Loucy (cell line): Measurements from ENCODE around the gene KCNK3.
A peak's percentile ranks its signal among the peaks of the same experiment; 100 is the strongest.

Experiments used
- H2AFZ ChIP-seq: fragments of 200-600 bp; sonication (generic); 2 replicates; pipeline ENCODE4 v1.6.0; 2016; ENCODE audit warnings: antibody characterized with exemption, mild to moderate bottlenecking, low read length, moderate library complexity
- H3F3A ChIP-seq: fragments of 200-600 bp; 2 replicates; pipeline ENCODE4 v1.6.0; 2016; ENCODE audit warnings: antibody characterized with exemption, low read depth, mild to moderate bottlenecking
- H3K27me3 ChIP-seq: fragments of 200-600 bp; sonication (generic); 2 replicates; pipeline ENCODE4 v1.6.1; 2014; ENCODE audit warnings: low read length, mild to moderate bottlenecking; ENCODE audit not compliant: insufficient read depth, poor library complexity, severe bottlenecking
- H3K36me3 ChIP-seq: fragments of 200-600 bp; sonication (generic); 2 replicates; pipeline ENCODE4 v1.6.1; 2016; ENCODE audit warnings: low read length; ENCODE audit not compliant: insufficient read depth
- H3K4me1 ChIP-seq: fragments of 200-600 bp; sonication (generic); 2 replicates; pipeline ENCODE4 v1.5.1; 2014; ENCODE audit warnings: low read length, mild to moderate bottlenecking; ENCODE audit not compliant: insufficient read depth, poor library complexity, severe bottlenecking
- H3K4me2 ChIP-seq: fragments of 200-600 bp; sonication (generic); 2 replicates; pipeline ENCODE4 v1.6.0; 2014; ENCODE audit warnings: antibody characterized with exemption, low read length, low read depth, mild to moderate bottlenecking; ENCODE audit not compliant: poor library complexity, severe bottlenecking
- H3K4me3 ChIP-seq: fragments of 200-600 bp; sonication (generic); 2 replicates; pipeline ENCODE4 v1.5.1; 2014; ENCODE audit warnings: low read length, mild to moderate bottlenecking, mixed read lengths; ENCODE audit not compliant: poor library complexity, severe bottlenecking
- H3K79me2 ChIP-seq: fragments of 200-600 bp; sonication (generic); 2 replicates; pipeline ENCODE4 v1.6.1; 2014; ENCODE audit warnings: low read length; ENCODE audit not compliant: insufficient read depth
- H3K9ac ChIP-seq: fragments of 200-600 bp; sonication (generic); 2 replicates; pipeline ENCODE4 v1.6.0; 2014; ENCODE audit warnings: mild to moderate bottlenecking, low read depth, low read length, moderate library complexity; ENCODE audit not compliant: poor library complexity, severe bottlenecking
- H3K9me2 ChIP-seq: fragments of 200-600 bp; sonication (generic); replicated peaks from 2 replicates; pipeline ENCODE4 v1.6.1; 2016; ENCODE audit warnings: low read depth, low read length, mixed read lengths
- H3K9me3 ChIP-seq: fragments of 200-600 bp; sonication (generic); 2 replicates; pipeline ENCODE4 v1.6.1; 2014; ENCODE audit warnings: mild to moderate bottlenecking, antibody characterized with exemption, low read length, low read depth; ENCODE audit not compliant: insufficient read depth
- H4K20me1 ChIP-seq: fragments of 200-600 bp; sonication (generic); 2 replicates; pipeline ENCODE4 v1.6.0; 2014; ENCODE audit warnings: antibody characterized with exemption, low read length, mild to moderate bottlenecking; ENCODE audit not compliant: insufficient read depth, poor library complexity, severe bottlenecking
- CTCF ChIP-seq: fragments of 200-600 bp; sonication (generic); conservative IDR thresholded peaks from 2 replicates; pipeline ENCODE4 v1.5.1; 2014; ENCODE audit warnings: mild to moderate bottlenecking, antibody characterized with exemption, low read length
- EZH2phosphoT487 ChIP-seq: fragments of 200-600 bp; IDR thresholded peaks from 2 replicates; pipeline ENCODE4 v1.6.1; 2018; ENCODE audit warnings: antibody characterized with exemption, mild to moderate bottlenecking, moderate library complexity, borderline replicate concordance

KCNK3 gene

GRCh38 chr2:26743852-26744251 lies 51.3 kb downstream of the KCNK3 start:
- TF ChIP-seq EZH2phosphoT487 (no peak), CTCF (no peak)
- H4K20me1 ChIP-seq, result no peaks in the 10 kb centered on the region
- H3K36me3 ChIP-seq, result no peaks in the 10 kb centered on the region
- no peak overlapping the region for H3K4me3 ChIP-seq
- H3F3A ChIP-seq, result no peaks in the 10 kb centered on the region
- no peak overlapping the region for H3K4me2 ChIP-seq
- no peaks in the 10 kb centered on the region for H3K27me3 ChIP-seq
- H3K9me2 ChIP-seq, result no peaks in the 10 kb centered on the region
- no peaks in the 10 kb centered on the region for H3K79me2 ChIP-seq
- H3K9me3 ChIP-seq, result no peaks in the 10 kb centered on the region
- no peak overlapping the region for H2AFZ ChIP-seq
- H3K4me1 ChIP-seq, result peaks cover 16% of the 10 kb centered on the region
- no peak overlapping the region for H3K9ac ChIP-seq

GRCh38 chr2:26744953-26745352 lies 52.4 kb downstream of the KCNK3 start:
- Histone ChIP-seq H3K27me3 (no peaks in the 10 kb centered on the region), H3K4me1 (peaks cover 16% of the 10 kb centered on the region), H4K20me1 (no peaks in the 10 kb centered on the region), H3K9ac (no peak overlapping the region), H3K4me3 (no peak overlapping the region), H3K9me3 (no peaks in the 10 kb centered on the region), H3K36me3 (no peaks in the 10 kb centered on the region), H2AFZ (no peak overlapping the region), H3F3A (no peaks in the 10 kb centered on the region), H3K9me2 (no peaks in the 10 kb centered on the region), H3K4me2 (no peak overlapping the region), H3K79me2 (no peaks in the 10 kb centered on the region)
- TF ChIP-seq EZH2phosphoT487 (no peak), CTCF (no peak)

- Histone ChIP-seq H2AFZ (no peak overlapping the region), H3K4me2 (no peak overlapping the region), H3F3A (no peaks in the 10 kb centered on the region)
Observed at GRCh38 chr2:26745609-26746327, 53.2 kb downstream of the KCNK3 start.

More at GRCh38 chr2:26745609-26746327, 53.2 kb downstream of the KCNK3 start:
- no peaks in the 10 kb centered on the region for H3K9me2 ChIP-seq
- H3K27me3 ChIP-seq, result no peaks in the 10 kb centered on the region
- H3K4me1 ChIP-seq, result peaks cover 10% of the 10 kb centered on the region
- H3K79me2 ChIP-seq, result no peaks in the 10 kb centered on the region
- H3K4me3 ChIP-seq, result no peak overlapping the region
- H3K9me3 ChIP-seq, result no peaks in the 10 kb centered on the region
- TF ChIP-seq CTCF, result peak; percentile 90
- TF ChIP-seq EZH2phosphoT487, result no peak
- H3K36me3 ChIP-seq, result no peaks in the 10 kb centered on the region
- no peak overlapping the region for H3K9ac ChIP-seq
- no peaks in the 10 kb centered on the region for H4K20me1 ChIP-seq
